ENCODE data around the gene WDR88. TPM values are rescaled to one million over a fixed set of nuclear protein-coding genes. Genes with fewer than 3 reads are reported as not detected.

Gene WDR88
- total and polyA plus RNA-seq, 2 of the 8 experiments (the other 6 are each of a cell fraction or from before 2014, with no cell fraction given), result not detected

DNA sequence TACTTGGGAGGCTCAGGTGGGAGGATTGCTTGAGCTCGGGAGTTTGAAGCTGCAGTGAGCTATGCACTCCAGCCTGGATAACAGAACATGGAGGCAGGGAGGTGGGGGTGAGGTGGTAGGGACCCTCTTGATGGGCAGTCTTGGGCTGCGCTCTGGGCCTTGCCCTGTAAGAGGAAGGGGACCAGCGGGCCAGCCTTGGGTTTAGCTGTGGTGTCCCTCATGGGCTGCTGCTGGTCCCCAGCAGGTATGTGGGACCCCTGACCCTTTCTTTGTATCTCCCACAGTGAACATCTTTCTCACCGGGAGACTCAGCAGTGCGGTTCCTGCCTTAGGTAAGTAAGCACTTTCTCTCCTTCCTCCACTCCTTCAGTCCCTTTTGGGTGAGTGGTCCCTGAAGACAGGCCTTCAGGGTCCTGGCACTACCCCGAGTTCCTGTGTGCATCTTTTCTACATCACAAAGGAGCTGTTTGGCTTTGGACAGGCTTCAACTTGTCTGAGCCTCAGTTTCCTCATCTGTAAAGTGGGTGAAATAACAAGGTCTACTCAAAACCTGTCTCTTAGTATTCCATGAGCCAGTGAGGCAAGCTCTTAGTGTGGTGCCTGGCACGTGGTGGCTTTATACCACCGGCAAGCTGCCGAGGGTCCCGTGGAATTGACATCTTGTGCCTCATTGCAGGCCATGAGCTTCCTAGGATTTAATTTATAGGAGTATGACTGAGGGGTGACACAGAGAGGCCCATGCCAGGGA lies 64.7 kb downstream of the WDR88 start:
- Histone ChIP-seq H3K23ac (ENCODE audit: insufficient read length) (no peak overlapping the region), H2BK120ac (replicated peaks; ENCODE audit: low read depth, low read length) (no peak overlapping the region), H4K5ac (ENCODE audit: insufficient read length, low read depth, low read length) (no peak overlapping the region), H2BK5ac (ENCODE audit: low read depth, low read length) (no peak overlapping the region), H3K27me3 (replicated peaks in 1 of 4; ENCODE audit: control insufficient read depth in 3 of 4, extremely low read depth in 1 of 4, insufficient read depth in 3 of 4, low read length in 3 of 4) (peaks cover 0 to 19% (median 10%) of the 10 kb centered on the region in 4 experiments; a peak in 5 of 7 replicates), H2AFZ (ENCODE audit: low read length) (no peak overlapping the region), H3K36me3 (ENCODE audit: control insufficient read depth in 2 of 4, insufficient read depth in 4 of 4, low read length in 3 of 4) (no peaks in the 10 kb centered on the region), H2BK20ac (ENCODE audit: low read length) (no peak overlapping the region), H3K4me1 (replicated peaks in 1 of 4; ENCODE audit: control insufficient read depth in 3 of 4, insufficient read depth in 4 of 4, low read length in 3 of 4) (peaks cover 0 to 4% (median 1%) of the 10 kb centered on the region in 4 experiments; a peak in 4 of 7 replicates), H3K79me2 (ENCODE audit: control insufficient read depth in 1 of 2, insufficient read depth in 2 of 2, low read length in 2 of 2) (no peaks in the 10 kb centered on the region), H3K9ac (replicated peaks in 1 of 4; ENCODE audit: extremely low read depth in 1 of 4, low read depth in 3 of 4, low read length in 3 of 4) (no peak overlapping the region), H3K14ac (ENCODE audit: insufficient read length) (no peak overlapping the region), H2AK5ac (ENCODE audit: low read depth, low read length) (no peak overlapping the region), H4K8ac (ENCODE audit: extremely low read depth, insufficient read depth, low read length) (no peak overlapping the region), H3K4ac (replicated peaks; ENCODE audit: insufficient read length, low read depth, low read length) (no peak overlapping the region), H3K4me2 (ENCODE audit: insufficient read depth in 1 of 2, low read depth in 2 of 2, low read length in 2 of 2) (no peak overlapping the region), H4K20me1 (replicated peaks in 1 of 2; ENCODE audit: control insufficient read depth in 1 of 2, insufficient read depth in 2 of 2, low read length in 2 of 2) (peaks cover 2 to 6% of the 10 kb centered on the region in 2 experiments), H2BK15ac (ENCODE audit: low read length) (no peak overlapping the region), H3K79me1 (ENCODE audit: low read depth, low read length) (peaks cover 3% of the 10 kb centered on the region; the same call in 1 of the 2 replicates), H3K27ac (ENCODE audit: low read depth, low read length) (no peak overlapping the region), H2BK12ac (ENCODE audit: low read depth, low read length) (no peak overlapping the region), H3K4me3 (ENCODE audit: extremely low read depth in 1 of 4, insufficient read depth in 2 of 4, low read depth in 3 of 4, low read length in 4 of 4) (no peak overlapping the region), H3K9me3 (ENCODE audit: insufficient read depth in 2 of 2, low read depth in 1 of 2, low read length in 1 of 2) (no peaks in the 10 kb centered on the region), H3K56ac (replicated peaks; ENCODE audit: insufficient read length, low read depth, low read length) (no peak overlapping the region), H3K23me2 (ENCODE audit: low read depth, low read length) (peaks cover 3% of the 10 kb centered on the region; the same call in 1 of the 2 replicates), H3K18ac (ENCODE audit: extremely low read depth, low read length) (no peak overlapping the region), H4K91ac (replicated peaks; ENCODE audit: insufficient read length, low read length) (no peak overlapping the region)
- WGBS, 2 experiments (ENCODE audit: extremely low coverage in 1 of 2, insufficient coverage in 1 of 2, insufficient read length in 1 of 2, insufficient replicate concordance in 2 of 2, low coverage in 1 of 2, low lambda C conversion rate in 2 of 2, missing lambda C conversion rate in 1 of 2), result 98% methylated on average over 9 of the region's 10 CpGs; no CpG with 5 or more reads in 1 of the 2 experiments
- TF ChIP-seq KDM5A (IDR thresholded peaks at IDR 0.05; ENCODE audit: low read length) (no peak), RAD21 (IDR thresholded peaks at IDR 0.05 in 1 of 2, conservative IDR thresholded peaks at IDR 0.05 in 1 of 2; ENCODE audit: low read depth in 2 of 2, low read length in 2 of 2) (no peak), NANOG (IDR thresholded peaks at IDR 0.05; ENCODE audit: insufficient read depth, low read depth, low read length, poor library complexity, severe bottlenecking) (no peak), POU5F1 (IDR thresholded peaks at IDR 0.05; ENCODE audit: low read depth, low read length) (no peak), TCF12 (IDR thresholded peaks at IDR 0.05; ENCODE audit: low read depth, low read length) (no peak), YY1 (IDR thresholded peaks at IDR 0.05; ENCODE audit: low read depth, low read length) (no peak), KDM1A (IDR thresholded peaks at IDR 0.05; ENCODE audit: borderline replicate concordance, low read length) (no peak)
- ChIA-PET CTCF (ENCODE audit: partially characterized antibody) (interaction anchor here (0.6 to 3.9 kb wide), 11 partner anchors 10 to 212 kb away, joined by 3 to 21 read pairs (median 4); no protein-coding TSS in a partner anchor), POLR2A (ENCODE audit: partially characterized antibody) (interaction anchor here (0.6 to 2.2 kb wide), 8 partner anchors 9 to 177 kb away, joined by 3 to 6 read pairs (median 3); partner anchors contain the start of gene CEBPG)
- DNase-seq (ENCODE audit: low read depth in 1 of 2, low spot score in 2 of 2) (no peak), FAIRE-seq (no peak)

Data from H1 (cell line).